HL-60 (cell line): ENCODE data around the gene SLC25A51.

Experiments used
- CTCF ChIP-seq: IDR thresholded peaks from one replicate; pipeline ENCODE4 v1.5.1; 2011; ENCODE audit warnings: low read length, control low read depth, inconsistent platforms; ENCODE audit not compliant: insufficient read depth
- GABPA ChIP-seq: IDR thresholded peaks from 2 replicates; pipeline ENCODE4 v1.6.1; 2012; ENCODE audit warnings: low read depth
- POLR2AphosphoS5 ChIP-seq: IDR thresholded peaks from 2 replicates; pipeline ENCODE4 v1.6.1; 2012; ENCODE audit warnings: low read depth
- TF ChIP-seq, protein P1 (sequence below): IDR thresholded peaks from 2 replicates; pipeline ENCODE4 v1.6.1; 2012; ENCODE audit warnings: low read depth; ENCODE audit not compliant: insufficient replicate concordance

DNA sequence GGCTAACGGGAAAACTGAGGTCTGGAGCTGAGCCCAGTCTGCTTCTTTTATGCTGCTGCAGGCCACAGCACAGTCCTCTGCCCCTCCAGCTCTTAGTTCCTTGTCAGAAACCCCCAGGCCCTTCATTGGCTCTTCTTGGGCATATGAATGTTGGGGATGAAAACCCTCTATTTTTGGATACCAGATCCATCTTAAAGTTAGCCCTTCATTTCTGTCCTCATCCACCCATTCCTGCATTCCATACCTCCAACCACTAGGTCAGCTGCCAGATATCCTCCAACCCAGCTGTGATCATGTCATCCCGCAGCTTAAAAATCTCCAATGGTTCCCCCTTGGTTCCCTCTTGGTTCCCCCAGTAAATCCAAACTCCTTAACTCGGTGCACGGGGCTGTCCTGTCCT lies 1.8 kb upstream of the SLC25A51 start:
- TF ChIP-seq GABPA (no peak), CTCF (no peak), POLR2AphosphoS5 (no peak)
- TF ChIP-seq, protein P1, sequence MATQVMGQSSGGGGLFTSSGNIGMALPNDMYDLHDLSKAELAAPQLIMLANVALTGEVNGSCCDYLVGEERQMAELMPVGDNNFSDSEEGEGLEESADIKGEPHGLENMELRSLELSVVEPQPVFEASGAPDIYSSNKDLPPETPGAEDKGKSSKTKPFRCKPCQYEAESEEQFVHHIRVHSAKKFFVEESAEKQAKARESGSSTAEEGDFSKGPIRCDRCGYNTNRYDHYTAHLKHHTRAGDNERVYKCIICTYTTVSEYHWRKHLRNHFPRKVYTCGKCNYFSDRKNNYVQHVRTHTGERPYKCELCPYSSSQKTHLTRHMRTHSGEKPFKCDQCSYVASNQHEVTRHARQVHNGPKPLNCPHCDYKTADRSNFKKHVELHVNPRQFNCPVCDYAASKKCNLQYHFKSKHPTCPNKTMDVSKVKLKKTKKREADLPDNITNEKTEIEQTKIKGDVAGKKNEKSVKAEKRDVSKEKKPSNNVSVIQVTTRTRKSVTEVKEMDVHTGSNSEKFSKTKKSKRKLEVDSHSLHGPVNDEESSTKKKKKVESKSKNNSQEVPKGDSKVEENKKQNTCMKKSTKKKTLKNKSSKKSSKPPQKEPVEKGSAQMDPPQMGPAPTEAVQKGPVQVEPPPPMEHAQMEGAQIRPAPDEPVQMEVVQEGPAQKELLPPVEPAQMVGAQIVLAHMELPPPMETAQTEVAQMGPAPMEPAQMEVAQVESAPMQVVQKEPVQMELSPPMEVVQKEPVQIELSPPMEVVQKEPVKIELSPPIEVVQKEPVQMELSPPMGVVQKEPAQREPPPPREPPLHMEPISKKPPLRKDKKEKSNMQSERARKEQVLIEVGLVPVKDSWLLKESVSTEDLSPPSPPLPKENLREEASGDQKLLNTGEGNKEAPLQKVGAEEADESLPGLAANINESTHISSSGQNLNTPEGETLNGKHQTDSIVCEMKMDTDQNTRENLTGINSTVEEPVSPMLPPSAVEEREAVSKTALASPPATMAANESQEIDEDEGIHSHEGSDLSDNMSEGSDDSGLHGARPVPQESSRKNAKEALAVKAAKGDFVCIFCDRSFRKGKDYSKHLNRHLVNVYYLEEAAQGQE, result no peak
